Epidermal melanocyte (primary cell): Measurements from ENCODE around the gene MADCAM1.

Experiments
- DNase-seq: peaks from one replicate; pipeline ENCODE4 v3.0.0; 2011; ENCODE audit warnings: low spot score; ENCODE audit not compliant: insufficient read length

MADCAM1 gene

GRCh38 chr19:488505-489417 lies 7.5 kb upstream of the MADCAM1 start:
- DNase-seq: peak; percentile 99

DNA sequence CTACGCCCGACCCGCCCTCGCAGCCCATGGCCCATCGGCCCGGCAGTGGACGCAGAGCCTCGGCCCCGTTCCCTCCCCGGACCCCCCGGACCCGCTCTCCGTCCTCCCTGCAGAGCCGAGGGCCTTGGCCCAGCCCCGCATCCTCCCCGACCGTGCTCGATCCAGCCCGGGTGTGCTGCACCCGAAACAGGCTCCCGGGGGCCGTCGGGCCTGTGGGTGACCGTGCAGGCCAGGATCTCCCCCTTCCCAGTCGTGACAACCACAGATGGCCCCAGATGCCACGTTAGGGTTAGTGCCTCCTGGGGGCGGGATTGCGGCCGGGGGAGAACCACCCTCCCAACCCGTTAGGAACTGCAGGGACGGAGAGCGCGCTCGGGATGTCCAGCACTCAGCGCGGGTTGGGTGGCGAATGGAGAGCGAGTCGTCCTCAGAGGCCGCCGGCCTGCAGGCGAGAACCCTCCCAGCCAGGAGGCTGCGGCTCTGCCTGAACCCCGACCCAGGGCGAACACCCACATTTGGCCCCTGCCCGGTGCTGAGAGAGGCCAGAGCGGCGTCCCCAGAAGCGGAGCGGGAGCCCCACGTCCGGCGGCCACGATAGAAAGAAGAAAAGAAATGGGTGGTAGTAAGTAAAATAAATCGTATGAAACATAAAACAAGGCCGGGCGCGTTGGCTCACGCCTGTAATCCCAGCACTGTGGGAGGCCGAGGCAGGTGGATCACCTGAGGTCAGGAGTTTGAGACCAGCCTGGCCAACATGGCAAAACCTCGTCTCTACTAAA lies 6.7 kb upstream of the MADCAM1 start:
- peak; percentile 38 for DNase-seq

DNA sequence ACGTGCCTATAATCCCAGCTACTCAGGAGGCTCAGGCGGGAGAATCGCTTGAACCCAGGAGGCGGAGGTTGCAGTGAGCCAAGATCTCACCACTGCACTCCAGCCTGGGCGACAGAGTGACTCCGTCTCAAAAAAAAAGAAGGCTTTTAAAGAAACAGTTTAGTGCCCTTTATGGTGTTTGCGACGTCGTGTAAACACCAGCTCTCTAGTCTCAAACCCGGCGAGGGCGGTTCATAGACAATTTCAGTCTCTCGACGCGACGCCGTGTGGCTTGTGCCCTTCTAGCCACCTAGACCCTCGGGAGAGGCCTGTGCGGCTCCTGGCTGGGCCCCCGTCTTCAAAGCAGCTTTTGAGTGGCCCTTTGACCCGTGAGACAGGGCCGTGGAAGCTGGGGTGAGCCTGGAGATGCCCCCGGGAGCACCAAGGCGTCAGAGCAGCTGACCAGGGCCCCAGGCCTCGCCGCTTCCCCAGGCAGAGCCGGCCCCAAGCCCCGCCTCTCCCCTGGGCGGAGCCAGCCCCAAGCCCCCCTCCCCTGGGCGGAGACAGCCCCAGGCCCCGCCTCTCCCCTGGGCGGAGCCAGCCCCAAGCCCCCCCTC lies 5.0 kb upstream of the MADCAM1 start:
- DNase-seq: no peak

DNA sequence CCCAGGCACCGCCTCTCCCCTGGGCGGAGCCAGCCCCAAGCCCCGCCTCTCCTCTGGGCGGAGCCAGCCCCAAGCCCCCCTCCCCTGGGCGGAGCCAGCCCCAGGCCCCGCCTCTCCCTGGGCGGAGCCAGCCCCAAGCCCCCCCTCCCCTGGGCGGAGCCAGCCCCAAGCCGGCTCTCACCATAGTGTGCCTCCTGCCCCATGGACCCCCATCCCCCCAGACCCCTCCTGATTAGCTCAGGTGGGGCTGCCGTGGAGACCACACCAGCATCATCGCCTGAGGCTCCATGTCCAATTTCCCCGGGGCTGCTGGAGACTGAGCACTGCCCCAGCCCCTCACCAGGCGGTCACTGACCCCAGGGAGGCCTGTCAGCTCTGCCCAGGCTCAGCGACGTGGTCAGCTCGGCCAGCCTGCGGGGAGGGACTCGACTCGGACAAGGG lies 4.2 kb upstream of the MADCAM1 start:
- DNase-seq: no peak

DNA sequence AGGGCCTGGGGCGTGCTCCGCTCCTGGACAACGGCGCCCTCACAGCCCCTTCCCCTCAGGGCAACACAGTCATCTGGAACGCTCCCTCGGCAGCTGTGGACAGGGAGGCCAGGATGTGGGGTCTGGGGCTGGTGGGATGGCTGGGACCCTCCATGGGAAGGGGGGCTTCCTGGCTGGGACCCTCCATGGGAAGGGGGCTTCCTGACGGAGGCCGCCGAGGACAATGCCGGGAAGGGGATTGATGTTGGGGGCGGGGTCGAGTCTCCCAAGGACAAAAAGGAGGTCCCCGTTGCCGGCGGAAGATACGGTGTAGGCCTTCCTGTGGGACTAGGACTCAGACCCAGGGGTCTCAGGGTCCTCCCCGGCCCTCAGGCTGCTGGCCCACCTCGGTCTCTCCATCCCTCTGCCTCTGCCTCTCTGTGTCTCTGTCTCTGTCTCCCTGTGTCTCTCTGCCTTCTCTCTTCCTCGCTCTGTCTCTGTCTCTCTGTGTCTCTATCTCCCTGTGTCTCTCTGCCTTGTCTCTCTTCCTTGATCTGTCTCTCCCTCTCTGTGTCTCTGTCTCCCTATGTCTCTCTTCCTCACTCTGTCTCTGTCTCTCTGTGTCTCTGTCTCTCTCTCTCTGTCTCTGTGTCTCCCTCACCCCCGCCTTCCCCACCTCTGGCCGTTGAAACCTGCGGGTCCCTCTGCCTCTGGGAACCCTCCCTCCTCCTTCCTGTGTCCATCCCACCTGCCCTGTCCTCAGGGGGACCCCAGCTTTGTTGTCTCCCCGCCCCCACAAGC lies 2.7 kb upstream of the MADCAM1 start:
- DNase-seq: no peak

DNA sequence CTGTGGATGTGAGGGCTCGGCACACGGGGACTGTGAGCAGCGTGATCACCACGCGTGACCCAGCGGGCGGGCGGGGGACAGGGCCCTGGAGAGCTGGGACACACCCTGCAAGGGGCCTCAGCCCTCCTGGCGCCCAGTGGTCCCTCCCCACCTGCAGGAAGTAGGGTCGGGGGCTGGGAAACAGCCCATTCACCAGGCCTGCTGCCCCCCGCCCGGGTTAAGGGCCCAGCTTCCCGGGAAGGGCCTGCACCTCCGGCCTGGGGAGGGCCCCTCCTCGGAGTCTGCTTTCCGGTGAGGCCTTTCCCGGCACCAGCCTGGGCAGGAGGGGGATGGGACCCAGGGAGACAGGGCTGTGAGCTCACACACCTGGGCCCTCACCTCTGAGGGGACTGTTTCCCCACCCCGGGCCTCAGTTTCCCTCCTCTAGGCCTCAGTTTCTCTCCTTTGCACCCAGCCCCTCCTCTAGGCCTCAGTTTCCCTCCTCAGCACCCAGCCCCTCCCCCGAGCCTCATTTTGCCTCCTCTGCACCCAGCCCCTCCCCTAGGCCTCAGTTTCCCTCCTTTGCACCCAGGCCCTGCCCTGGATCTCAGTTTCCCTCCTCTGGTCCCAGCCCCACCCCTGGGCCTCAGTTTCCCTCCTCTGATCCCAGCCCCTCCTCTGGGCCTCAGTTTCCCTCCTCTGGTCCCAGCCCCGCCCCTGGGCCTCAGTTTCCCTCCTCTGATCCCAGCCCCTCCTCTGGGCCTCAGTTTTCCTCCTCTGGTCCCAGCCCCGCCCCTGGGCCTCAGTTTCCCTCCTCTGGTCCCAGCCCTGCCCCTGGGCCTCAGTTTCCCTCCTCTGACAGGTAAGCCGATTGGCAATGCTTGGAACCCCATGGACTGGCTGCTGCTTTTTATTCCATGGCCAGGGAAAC lies 1.9 kb upstream of the MADCAM1 start:
- no peak for DNase-seq

GRCh38 chr19:495081-495401 lies 1.2 kb upstream of the MADCAM1 start:
- no peak for DNase-seq

DNA sequence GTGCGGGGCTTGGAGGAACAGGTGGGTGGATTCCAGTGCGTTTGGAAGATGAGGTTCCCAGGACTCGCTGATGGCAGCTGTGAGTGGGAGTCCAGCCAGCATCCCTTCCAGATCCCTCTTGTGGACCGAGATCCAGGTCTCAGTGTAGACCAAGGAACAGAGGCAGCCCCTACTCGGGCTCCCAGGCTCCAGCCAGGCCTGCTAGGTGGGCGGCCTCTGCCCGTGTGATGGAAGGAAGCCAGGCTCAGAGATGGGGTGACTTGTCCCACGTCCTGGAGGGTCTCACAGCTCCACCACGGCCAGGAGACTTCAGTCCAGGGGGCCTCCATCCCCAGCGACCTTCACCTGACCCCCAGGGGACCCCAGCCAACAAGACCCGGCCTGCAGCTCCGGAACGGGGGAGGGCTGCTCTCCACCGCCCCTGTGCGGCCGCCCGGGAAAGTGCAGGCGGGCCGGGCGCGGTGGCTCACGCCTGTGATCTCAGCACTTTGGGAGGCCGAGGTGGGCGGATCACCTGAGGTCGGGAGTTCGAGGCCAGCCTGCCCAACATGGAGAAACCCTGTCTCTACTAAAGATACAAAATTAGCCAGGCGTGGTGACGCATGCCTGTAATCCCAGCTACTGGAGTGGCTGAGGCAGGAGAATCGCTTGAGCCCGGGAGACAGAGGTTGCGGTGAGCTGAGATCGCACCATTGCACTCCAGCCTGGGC lies 729 bp upstream of the MADCAM1 start:
- no peak for DNase-seq

GRCh38 chr19:496986-497385 lies 700 bp downstream of the MADCAM1 start:
- no peak for DNase-seq

GRCh38 chr19:497491-497868 lies 1.2 kb downstream of the MADCAM1 start:
- no peak for DNase-seq

DNA sequence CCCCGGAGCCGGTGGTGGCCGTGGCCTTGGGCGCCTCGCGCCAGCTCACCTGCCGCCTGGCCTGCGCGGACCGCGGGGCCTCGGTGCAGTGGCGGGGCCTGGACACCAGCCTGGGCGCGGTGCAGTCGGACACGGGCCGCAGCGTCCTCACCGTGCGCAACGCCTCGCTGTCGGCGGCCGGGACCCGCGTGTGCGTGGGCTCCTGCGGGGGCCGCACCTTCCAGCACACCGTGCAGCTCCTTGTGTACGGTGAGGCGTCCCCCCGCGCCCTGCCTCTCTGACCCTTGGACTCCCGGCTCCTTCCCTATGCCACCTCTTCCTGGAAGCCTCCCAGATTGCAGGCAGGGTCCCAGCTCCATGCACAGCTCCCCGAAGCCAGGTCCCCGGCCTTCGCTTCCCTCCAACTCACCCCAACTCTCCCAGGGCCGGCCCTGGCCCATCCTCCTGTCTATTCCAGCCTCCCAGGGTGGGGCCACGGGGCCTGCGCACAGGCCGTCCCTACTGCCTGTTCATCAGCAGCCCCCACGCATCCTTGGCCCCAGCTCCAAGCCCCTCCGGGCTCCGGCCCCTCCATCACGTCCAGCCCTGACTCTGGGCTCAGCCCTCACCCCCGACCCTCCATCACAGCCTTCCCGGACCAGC lies 1.7 kb downstream of the MADCAM1 start:
- no peak for DNase-seq

DNA sequence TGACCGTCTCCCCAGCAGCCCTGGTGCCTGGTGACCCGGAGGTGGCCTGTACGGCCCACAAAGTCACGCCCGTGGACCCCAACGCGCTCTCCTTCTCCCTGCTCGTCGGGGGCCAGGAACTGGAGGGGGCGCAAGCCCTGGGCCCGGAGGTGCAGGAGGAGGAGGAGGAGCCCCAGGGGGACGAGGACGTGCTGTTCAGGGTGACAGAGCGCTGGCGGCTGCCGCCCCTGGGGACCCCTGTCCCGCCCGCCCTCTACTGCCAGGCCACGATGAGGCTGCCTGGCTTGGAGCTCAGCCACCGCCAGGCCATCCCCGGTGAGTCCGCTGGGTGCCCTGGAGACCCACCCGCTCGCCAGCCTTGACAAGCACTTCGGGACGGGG lies 2.2 kb downstream of the MADCAM1 start:
- no peak for DNase-seq

- no peak for DNase-seq
Observed at GRCh38 chr19:498977-499623, 2.8 kb downstream of the MADCAM1 start.

GRCh38 chr19:501646-502045 lies 5.4 kb downstream of the MADCAM1 start:
- no peak for DNase-seq

DNA sequence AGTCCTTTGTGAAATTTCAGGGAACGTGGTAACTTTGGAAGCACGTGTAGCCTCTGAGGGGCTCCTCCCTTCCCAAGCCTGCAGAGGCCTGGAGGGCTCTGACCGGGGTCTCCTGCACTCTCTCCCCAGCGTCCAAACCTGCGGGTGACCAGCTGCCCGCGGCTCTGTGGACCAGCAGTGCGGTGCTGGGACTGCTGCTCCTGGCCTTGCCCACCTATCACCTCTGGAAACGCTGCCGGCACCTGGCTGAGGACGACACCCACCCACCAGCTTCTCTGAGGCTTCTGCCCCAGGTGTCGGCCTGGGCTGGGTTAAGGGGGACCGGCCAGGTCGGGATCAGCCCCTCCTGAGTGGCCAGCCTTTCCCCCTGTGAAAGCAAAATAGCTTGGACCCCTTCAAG lies 8.3 kb downstream of the MADCAM1 start:
- DNase-seq: no peak

- DNase-seq: peak; percentile 100
Observed at GRCh38 chr19:506404-507285, 10.4 kb downstream of the MADCAM1 start.

DNA sequence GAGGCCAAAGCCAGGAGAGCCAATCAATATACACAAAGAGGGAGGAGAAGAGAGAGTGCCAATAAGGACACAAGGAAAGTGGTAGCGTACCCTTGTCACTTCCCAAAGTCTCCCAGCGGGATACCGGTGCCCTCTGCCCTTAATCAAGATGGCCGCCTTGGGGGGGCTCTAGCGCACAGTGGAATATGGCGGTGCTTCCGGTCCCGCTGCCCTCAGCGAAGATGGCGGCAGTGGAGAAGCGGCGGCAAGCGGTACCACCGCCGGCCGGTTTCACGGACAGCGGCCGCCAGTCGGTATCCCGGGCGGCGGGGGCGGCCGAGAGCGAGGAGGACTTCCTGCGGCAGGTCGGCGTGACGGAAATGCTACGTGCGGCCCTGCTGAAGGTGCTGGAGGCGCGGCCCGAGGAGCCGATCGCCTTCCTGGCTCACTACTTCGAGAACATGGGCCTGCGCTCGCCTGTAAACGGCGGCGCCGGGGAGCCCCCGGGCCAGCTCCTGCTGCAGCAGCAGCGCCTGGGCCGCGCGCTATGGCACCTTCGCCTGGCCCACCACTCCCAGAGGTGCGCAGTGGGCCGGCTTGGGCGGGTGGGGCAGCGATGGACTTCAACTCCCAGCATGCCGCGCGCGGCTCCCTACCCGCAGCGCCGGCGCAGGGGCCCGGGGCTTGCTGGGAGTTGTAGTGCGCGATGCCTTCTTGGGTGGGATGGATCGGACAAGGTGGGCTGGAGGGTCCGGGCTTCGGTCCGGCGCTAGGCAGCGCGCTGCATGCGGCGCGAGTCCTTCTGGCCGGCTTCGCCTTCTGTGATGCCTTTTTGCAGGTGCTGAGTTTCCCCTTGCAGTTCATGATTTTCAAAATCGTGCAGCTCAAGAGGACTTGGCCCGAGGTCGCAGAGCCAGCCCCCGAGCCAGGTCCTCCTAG lies 11.3 kb downstream of the MADCAM1 start, which contains the start of gene TPGS1:
Gene TPGS1, plus strand, starts transcription at position 212 of the 918 bp plus-strand sequence. Its CDS starts 10 bp downstream, at position 222.
- DNase-seq: peak; percentile 95
